ENCODE data around the gene RPL14. TPM values are rescaled to one million over a fixed set of nuclear protein-coding genes. Genes with fewer than 3 reads are reported as not detected.

The RPL14 gene
- 992 TPM for total RNA-seq
- long read RNA-seq, full-length matches to known transcripts: 215 of 224 reads
- long read RNA-seq, partial matches to known transcripts: 4 of 224 reads
- long read RNA-seq, other reads (novel, unspliced or antisense): 5 of 224 reads

- DNase-seq: peak; percentile 98
- peak; percentile 95 for ATAC-seq (ENCODE audit: poor library complexity)
- intact Hi-C loops (cut with DNase I): loop anchor here (10.0 kb wide), 1 partner anchor 68 kb away; the partner anchor contains the start of gene ZNF621
These were observed at the start of gene RPL14 for GRCh38 chr3:40456940-40457823. TSS of gene RPL14 (plus strand) at chr3:40457339. CDS start at chr3:40457472, 133 bp downstream.

GRCh38 chr3:40407611-40408010 lies 49.5 kb upstream of the RPL14 start:
- ATAC-seq (ENCODE audit: poor library complexity) (no peak), DNase-seq (no peak)
- intact Hi-C loops (cut with DNase I): no loop called here

- peak; percentile 10 for ATAC-seq (ENCODE audit: poor library complexity)
- intact Hi-C loops (cut with DNase I): no loop called here
- DNase-seq: no peak
These were observed 42.9 kb upstream of the RPL14 start for GRCh38 chr3:40414270-40414669.

GRCh38 chr3:40417845-40418543 lies 39.1 kb upstream of the RPL14 start:
- intact Hi-C loops (cut with DNase I): no loop called here
- DNase-seq (no peak), ATAC-seq (ENCODE audit: poor library complexity) (no peak)

- DNase-seq (no peak), ATAC-seq (ENCODE audit: poor library complexity) (no peak)
- intact Hi-C loops (cut with DNase I): no loop called here
These were observed 34.3 kb upstream of the RPL14 start for GRCh38 chr3:40422861-40423260.

GRCh38 chr3:40427045-40427669 lies 30.0 kb upstream of the RPL14 start:
- DNase-seq (no peak), ATAC-seq (ENCODE audit: poor library complexity) (no peak)
- intact Hi-C loops (cut with DNase I): no loop called here

GRCh38 chr3:40432793-40433192 lies 24.3 kb upstream of the RPL14 start:
- DNase-seq: no peak
- ATAC-seq (ENCODE audit: poor library complexity): no peak
- intact Hi-C loops (cut with DNase I): loop anchor here (10.0 kb wide), 1 partner anchor 108 kb away; no protein-coding TSS in a partner anchor

- ATAC-seq (ENCODE audit: poor library complexity) (no peak), DNase-seq (no peak)
- intact Hi-C loops (cut with DNase I): loop anchor here (10.0 kb wide), 1 partner anchor 113 kb away; no protein-coding TSS in a partner anchor
These were observed 19.2 kb upstream of the RPL14 start for GRCh38 chr3:40437889-40438288.

- ATAC-seq (ENCODE audit: poor library complexity): no peak
- intact Hi-C loops (cut with DNase I): no loop called here
- no peak for DNase-seq
These were observed 12.1 kb upstream of the RPL14 start for GRCh38 chr3:40445062-40445461.

GRCh38 chr3:40445880-40446279 lies 11.3 kb upstream of the RPL14 start:
- intact Hi-C loops (cut with DNase I): no loop called here
- ATAC-seq (ENCODE audit: poor library complexity) (no peak), DNase-seq (no peak)

- DNase-seq: no peak
- no peak for ATAC-seq (ENCODE audit: poor library complexity)
- intact Hi-C loops (cut with DNase I): loop anchor here (10.0 kb wide), 1 partner anchor 74 kb away; the partner anchor contains the start of gene ZNF621
These were observed 6.7 kb upstream of the RPL14 start for GRCh38 chr3:40450438-40450837.

GRCh38 chr3:40451551-40451950 lies 5.6 kb upstream of the RPL14 start:
- ATAC-seq (ENCODE audit: poor library complexity) (no peak), DNase-seq (no peak)
- intact Hi-C loops (cut with DNase I): loop anchor here (10.0 kb wide), 1 partner anchor 73 kb away; the partner anchor contains the start of gene ZNF621

GRCh38 chr3:40452057-40452456 lies 5.1 kb upstream of the RPL14 start:
- DNase-seq (no peak), ATAC-seq (ENCODE audit: poor library complexity) (no peak)
- intact Hi-C loops (cut with DNase I): loop anchor here (10.0 kb wide), 1 partner anchor 73 kb away; the partner anchor contains the start of gene ZNF621

- no peak for ATAC-seq (ENCODE audit: poor library complexity)
- DNase-seq: no peak
- intact Hi-C loops (cut with DNase I): loop anchor here (10.0 kb wide), 1 partner anchor 72 kb away; the partner anchor contains the start of gene ZNF621
These were observed 4.6 kb upstream of the RPL14 start for GRCh38 chr3:40452562-40452875.

GRCh38 chr3:40452876-40453730 lies 4.0 kb upstream of the RPL14 start:
- intact Hi-C loops (cut with DNase I): loop anchor here (10.0 kb wide), 1 partner anchor 72 kb away; the partner anchor contains the start of gene ZNF621
- ATAC-seq (ENCODE audit: poor library complexity) (peak; percentile 96), DNase-seq (peak; percentile 98)

- no peak for DNase-seq
- ATAC-seq (ENCODE audit: poor library complexity): no peak
- intact Hi-C loops (cut with DNase I): loop anchor here (10.0 kb wide), 1 partner anchor 71 kb away; the partner anchor contains the start of gene ZNF621
These were observed 3.2 kb upstream of the RPL14 start for GRCh38 chr3:40453933-40454332.

GRCh38 chr3:40455328-40455727 lies 1.8 kb upstream of the RPL14 start:
- intact Hi-C loops (cut with DNase I): loop anchor here (10.0 kb wide), 1 partner anchor 69 kb away; the partner anchor contains the start of gene ZNF621
- DNase-seq: no peak
- ATAC-seq (ENCODE audit: poor library complexity): no peak

Data from Right ventricle myocardium superior (tissue), 1 donor.